ENCODE measurements around the gene LCNL1. TPM values are rescaled to one million over a fixed set of nuclear protein-coding genes. Genes with fewer than 3 reads are reported as not detected.

LCNL1 gene
- total RNA-seq, 1 donor from 2014 or later = not detected

DNA sequence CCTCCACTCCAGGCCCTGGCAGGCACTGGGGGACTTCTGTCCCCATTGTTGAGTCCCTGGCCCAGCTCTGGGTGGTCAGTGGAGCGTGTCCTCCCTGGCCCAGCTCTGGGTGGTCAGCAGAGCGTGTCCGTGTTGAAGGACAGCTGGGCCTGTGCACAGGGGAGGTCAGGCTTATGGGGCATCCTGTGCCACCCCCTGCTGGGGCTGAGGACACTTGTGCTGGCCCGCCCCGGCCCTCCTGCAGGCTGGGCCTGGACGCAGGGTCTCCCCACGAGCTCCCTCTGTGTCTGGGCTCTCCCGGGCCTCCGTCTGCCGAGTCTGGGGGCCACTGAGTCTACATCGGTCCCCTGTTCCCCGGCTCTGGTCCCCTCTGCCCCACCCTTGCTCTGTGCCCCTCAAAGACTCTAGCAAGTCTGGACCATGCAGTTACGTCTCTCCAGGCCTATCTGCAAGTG lies 25.1 kb downstream of the LCNL1 start:
- no peak for DNase-seq
- Mint-ChIP-seq H3K9me3 (no peaks in the 10 kb centered on the region), H3K4me3 (no peak overlapping the region), H3K27ac (no peak overlapping the region), H3K4me1 (peaks cover 4% of the 10 kb centered on the region), H3K36me3 (ENCODE audit: low read depth) (no peaks in the 10 kb centered on the region), H3K27me3 (no peaks in the 10 kb centered on the region)
- intact Hi-C loops (cut with micrococcal nuclease) = no loop called here

GRCh38 chr9:137008312-137008711 lies 25.5 kb downstream of the LCNL1 start:
- Mint-ChIP-seq H3K27me3 (no peaks in the 10 kb centered on the region), H3K9me3 (no peaks in the 10 kb centered on the region), H3K36me3 (ENCODE audit: low read depth) (no peaks in the 10 kb centered on the region), H3K27ac (no peak overlapping the region), H3K4me3 (no peak overlapping the region), H3K4me1 (peaks cover 4% of the 10 kb centered on the region)
- intact Hi-C loops (cut with micrococcal nuclease) = no loop called here
- DNase-seq = no peak

- DNase-seq = no peak
- Mint-ChIP-seq H3K9me3 (no peaks in the 10 kb centered on the region), H3K27ac (no peak overlapping the region), H3K4me1 (peaks cover 4% of the 10 kb centered on the region), H3K4me3 (no peak overlapping the region), H3K36me3 (ENCODE audit: low read depth) (no peaks in the 10 kb centered on the region), H3K27me3 (no peaks in the 10 kb centered on the region)
- intact Hi-C loops (cut with micrococcal nuclease) = no loop called here
Measured at GRCh38 chr9:137009217-137009616, 26.4 kb downstream of the LCNL1 start.

DNA sequence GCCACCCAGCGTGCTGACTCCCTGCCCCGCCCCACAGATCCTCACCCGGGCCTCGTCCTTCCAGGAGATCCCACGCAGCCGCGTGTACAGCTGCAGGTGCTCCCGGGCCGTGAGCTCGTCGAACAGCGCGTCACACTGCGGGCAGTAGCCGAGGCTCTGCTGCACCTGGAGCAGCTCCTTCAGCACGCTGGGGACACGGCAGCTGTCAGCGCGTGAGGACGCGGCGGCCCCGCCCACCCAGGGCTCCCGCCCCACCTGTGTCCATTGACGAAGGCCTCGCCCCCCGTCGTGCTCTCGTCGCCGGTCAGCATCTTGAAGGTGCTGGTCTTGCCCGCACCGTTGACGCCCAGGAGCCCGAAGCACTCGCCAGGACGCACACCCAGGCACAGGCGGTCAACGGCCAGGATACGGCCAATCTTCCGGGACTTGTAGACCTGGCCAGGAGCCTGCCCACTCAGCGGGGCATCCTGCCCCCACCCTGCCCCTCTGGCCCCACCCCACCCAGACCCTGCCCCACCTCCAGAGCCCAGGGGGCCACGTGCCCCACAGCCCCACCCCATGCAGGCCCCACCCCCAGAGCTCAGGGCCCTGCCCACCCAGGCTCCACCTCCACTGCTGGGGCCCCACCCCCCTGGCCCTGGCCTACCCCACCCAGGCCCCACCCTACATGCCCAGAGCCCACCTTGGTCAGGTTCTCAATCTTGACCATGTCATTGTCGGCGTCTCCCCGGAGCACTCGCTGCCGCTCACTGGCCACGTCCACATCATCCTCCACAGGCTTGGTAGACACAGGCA lies 27.3 kb downstream of the LCNL1 start:
- Mint-ChIP-seq H3K4me3 (no peak overlapping the region), H3K36me3 (ENCODE audit: low read depth) (no peaks in the 10 kb centered on the region), H3K4me1 (peaks cover 2% of the 10 kb centered on the region), H3K27ac (no peak overlapping the region), H3K27me3 (no peaks in the 10 kb centered on the region), H3K9me3 (no peaks in the 10 kb centered on the region)
- intact Hi-C loops (cut with micrococcal nuclease) = no loop called here
- DNase-seq = no peak

GRCh38 chr9:137011156-137011555 lies 28.4 kb downstream of the LCNL1 start:
- Mint-ChIP-seq H3K4me3 (no peak overlapping the region), H3K27me3 (no peaks in the 10 kb centered on the region), H3K36me3 (ENCODE audit: low read depth) (no peaks in the 10 kb centered on the region), H3K9me3 (no peaks in the 10 kb centered on the region), H3K27ac (no peak overlapping the region), H3K4me1 (peaks cover 1% of the 10 kb centered on the region)
- intact Hi-C loops (cut with micrococcal nuclease) = no loop called here
- no peak for DNase-seq

GRCh38 chr9:137011907-137012675 lies 29.3 kb downstream of the LCNL1 start:
- Mint-ChIP-seq H3K27ac (no peak overlapping the region), H3K27me3 (no peaks in the 10 kb centered on the region), H3K36me3 (ENCODE audit: low read depth) (no peaks in the 10 kb centered on the region), H3K4me1 (no peaks in the 10 kb centered on the region), H3K4me3 (no peak overlapping the region), H3K9me3 (no peaks in the 10 kb centered on the region)
- DNase-seq = no peak
- intact Hi-C loops (cut with micrococcal nuclease) = no loop called here

DNA sequence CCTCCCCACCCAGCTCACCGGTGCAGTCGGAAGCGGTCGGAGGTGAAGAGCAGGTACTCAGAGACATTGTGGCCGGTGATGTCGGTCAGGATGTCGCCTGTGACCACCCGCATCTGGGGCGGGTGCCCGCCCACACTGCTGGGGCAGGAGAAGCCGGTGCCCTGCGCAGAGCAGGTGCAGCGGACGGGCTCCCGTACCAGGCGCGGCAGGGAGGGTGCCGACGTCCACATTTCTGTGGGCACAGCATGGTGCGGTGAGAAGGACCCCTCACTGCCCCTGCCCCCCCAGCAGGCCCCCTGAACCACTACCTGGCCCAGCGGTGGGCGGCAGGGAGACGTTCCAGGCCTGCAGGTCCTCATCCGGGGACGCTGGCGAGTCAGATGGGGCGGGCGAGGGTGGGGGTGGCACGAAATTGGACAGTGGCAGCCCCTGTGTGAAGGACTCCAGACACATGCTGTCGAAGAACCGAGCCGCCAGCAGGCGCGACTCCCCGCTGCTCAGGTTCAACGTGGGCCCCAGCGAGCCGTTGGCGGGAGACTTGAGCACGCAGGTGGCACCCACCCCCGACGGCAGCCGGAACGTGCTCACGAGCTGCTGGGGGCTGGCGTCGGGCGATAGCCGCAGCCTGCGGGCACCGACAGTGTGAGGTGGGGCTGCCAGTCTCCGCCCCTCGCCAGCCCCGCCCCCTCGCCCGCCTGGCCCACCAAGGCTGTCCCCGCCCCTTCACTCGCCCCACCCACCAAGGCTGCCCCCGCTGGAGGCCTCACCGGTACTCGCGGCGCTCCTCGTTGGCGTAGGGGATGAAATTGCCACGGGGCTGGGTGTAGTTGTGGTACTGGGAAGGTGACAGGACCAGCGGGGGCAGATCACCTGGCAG lies 30.1 kb downstream of the LCNL1 start:
- H3K4me3 Mint-ChIP-seq = no peak overlapping the region
- intact Hi-C loops (cut with micrococcal nuclease) = no loop called here
- no peaks in the 10 kb centered on the region for H3K36me3 Mint-ChIP-seq (ENCODE audit: low read depth)
- no peak for DNase-seq
- no peaks in the 10 kb centered on the region for H3K4me1 Mint-ChIP-seq
- no peaks in the 10 kb centered on the region for H3K27me3 Mint-ChIP-seq
- no peaks in the 10 kb centered on the region for H3K9me3 Mint-ChIP-seq
- H3K27ac Mint-ChIP-seq = no peak overlapping the region

DNA sequence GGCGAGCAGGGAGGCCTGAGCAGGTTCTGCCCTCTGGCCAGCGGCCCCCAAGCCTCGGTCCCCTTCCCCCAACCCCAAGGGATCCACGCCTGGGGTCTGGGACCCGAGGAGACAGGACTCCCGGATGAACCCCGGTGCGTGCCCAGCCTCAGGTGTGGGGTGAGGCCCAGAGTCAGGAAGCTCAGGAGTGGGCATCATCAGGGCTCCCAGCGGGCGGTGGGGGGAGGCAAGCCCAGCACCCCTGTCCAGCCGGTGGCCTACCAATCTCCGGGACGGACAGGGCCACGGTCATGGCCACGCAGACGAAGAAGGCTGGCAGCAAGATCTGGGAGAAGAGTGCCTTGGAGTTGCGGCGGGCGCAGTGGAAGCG lies 30.8 kb downstream of the LCNL1 start:
- Mint-ChIP-seq H3K36me3 (ENCODE audit: low read depth) (no peaks in the 10 kb centered on the region), H3K4me3 (no peak overlapping the region)
- intact Hi-C loops (cut with micrococcal nuclease) = no loop called here

GRCh38 chr9:137014166-137014565 lies 31.4 kb downstream of the LCNL1 start:
- H3K27me3 Mint-ChIP-seq = no peaks in the 10 kb centered on the region
- no peak overlapping the region for H3K4me3 Mint-ChIP-seq
- intact Hi-C loops (cut with micrococcal nuclease) = no loop called here
- H3K4me1 Mint-ChIP-seq = no peaks in the 10 kb centered on the region
- no peak for DNase-seq
- no peaks in the 10 kb centered on the region for H3K9me3 Mint-ChIP-seq
- no peak overlapping the region for H3K27ac Mint-ChIP-seq
- H3K36me3 Mint-ChIP-seq (ENCODE audit: low read depth) = no peaks in the 10 kb centered on the region

More for the DNA sequence above, 30.8 kb downstream of the LCNL1 start:
- no peaks in the 10 kb centered on the region for H3K9me3 Mint-ChIP-seq
- no peak for DNase-seq
- no peaks in the 10 kb centered on the region for H3K4me1 Mint-ChIP-seq
- no peaks in the 10 kb centered on the region for H3K27me3 Mint-ChIP-seq
- H3K27ac Mint-ChIP-seq = no peak overlapping the region

DNA sequence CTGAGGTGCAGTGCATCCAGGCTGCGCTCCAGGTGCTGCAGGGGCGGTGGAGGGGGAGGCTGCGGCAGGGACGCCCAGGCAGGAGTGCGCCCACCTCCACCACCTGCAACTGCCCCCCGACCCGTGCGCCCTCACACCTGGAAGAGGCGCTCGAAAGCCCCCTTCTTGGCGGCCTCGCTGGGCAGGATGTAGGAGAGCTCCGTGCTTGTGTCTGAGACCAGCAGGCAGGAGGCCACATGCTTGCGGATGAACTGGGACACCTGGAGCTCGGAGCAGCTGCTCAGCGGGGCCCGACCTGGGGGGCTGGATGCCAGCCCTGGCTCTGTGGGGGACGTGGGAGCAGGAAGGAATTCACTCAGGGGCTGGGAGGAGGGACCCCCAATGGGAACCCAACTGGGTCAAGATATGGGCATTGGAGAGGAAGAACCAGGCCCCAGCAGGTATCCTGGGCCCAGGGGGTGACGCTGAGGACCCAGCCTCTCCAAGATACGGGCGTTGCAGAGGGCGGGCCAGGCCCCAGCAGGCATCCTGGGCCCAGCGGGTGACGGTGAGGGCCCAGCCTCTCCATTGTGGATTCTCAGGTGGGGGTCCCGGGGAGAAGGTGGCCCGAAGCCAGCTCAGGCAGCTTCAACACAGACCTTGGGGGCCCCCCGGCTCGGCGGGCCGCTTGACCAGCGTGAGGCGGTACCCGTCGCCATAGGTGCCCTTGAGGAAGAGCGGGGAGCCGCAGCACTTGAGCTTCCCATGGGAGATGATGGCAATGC lies 32.2 kb downstream of the LCNL1 start:
- no peaks in the 10 kb centered on the region for H3K9me3 Mint-ChIP-seq
- no peak for DNase-seq
- H3K27ac Mint-ChIP-seq = no peak overlapping the region
- H3K27me3 Mint-ChIP-seq = no peaks in the 10 kb centered on the region
- intact Hi-C loops (cut with micrococcal nuclease) = no loop called here
- no peaks in the 10 kb centered on the region for H3K36me3 Mint-ChIP-seq (ENCODE audit: low read depth)
- no peak overlapping the region for H3K4me3 Mint-ChIP-seq
- no peaks in the 10 kb centered on the region for H3K4me1 Mint-ChIP-seq

GRCh38 chr9:137015540-137015930 lies 32.7 kb downstream of the LCNL1 start:
- DNase-seq = no peak
- intact Hi-C loops (cut with micrococcal nuclease) = no loop called here
- H3K4me1 Mint-ChIP-seq = no peaks in the 10 kb centered on the region
- H3K27ac Mint-ChIP-seq = no peak overlapping the region
- no peak overlapping the region for H3K4me3 Mint-ChIP-seq
- H3K27me3 Mint-ChIP-seq = no peaks in the 10 kb centered on the region
- H3K9me3 Mint-ChIP-seq = no peaks in the 10 kb centered on the region
- H3K36me3 Mint-ChIP-seq (ENCODE audit: low read depth) = no peaks in the 10 kb centered on the region

GRCh38 chr9:137015976-137016375 lies 33.2 kb downstream of the LCNL1 start:
- no peaks in the 10 kb centered on the region for H3K4me1 Mint-ChIP-seq
- H3K27me3 Mint-ChIP-seq = no peaks in the 10 kb centered on the region
- no peaks in the 10 kb centered on the region for H3K36me3 Mint-ChIP-seq (ENCODE audit: low read depth)
- H3K27ac Mint-ChIP-seq = no peak overlapping the region
- intact Hi-C loops (cut with micrococcal nuclease) = no loop called here
- H3K4me3 Mint-ChIP-seq = no peak overlapping the region
- H3K9me3 Mint-ChIP-seq = no peaks in the 10 kb centered on the region
- no peak for DNase-seq

DNA sequence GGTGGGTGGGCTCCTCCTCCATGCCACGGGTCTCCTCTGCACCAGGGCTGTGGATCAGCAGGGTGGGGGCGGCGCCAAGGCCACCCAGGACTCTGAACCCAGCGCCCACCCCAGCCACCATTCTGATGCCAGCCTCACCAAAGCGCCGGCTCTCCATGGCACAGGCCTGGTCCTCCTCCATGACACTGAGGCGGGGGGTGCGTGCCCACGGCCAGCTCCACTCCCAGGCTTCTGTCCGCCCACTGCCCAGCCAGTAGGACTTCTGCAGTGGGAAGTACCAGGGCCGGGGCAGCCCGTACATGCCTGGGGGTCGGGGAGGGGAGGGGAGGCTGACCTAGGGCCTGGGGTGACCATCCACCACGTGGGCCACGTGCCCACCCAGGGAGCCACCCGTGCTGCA lies 33.6 kb downstream of the LCNL1 start:
- Mint-ChIP-seq H3K27me3 (no peaks in the 10 kb centered on the region), H3K36me3 (ENCODE audit: low read depth) (no peaks in the 10 kb centered on the region), H3K9me3 (no peaks in the 10 kb centered on the region), H3K4me1 (no peaks in the 10 kb centered on the region), H3K4me3 (no peak overlapping the region), H3K27ac (no peak overlapping the region)
- intact Hi-C loops (cut with micrococcal nuclease) = no loop called here
- no peak for DNase-seq
